Mesenchymal stem cell (in vitro differentiated cells and primary cell): ENCODE results near the gene ENTPD2.
"Not testable (repeated sequence)": the region's sequence is repeated elsewhere in the genome, so short reads cannot be mapped to it uniquely, and the experiment has no call there.

Experiments used
- DNase-seq: peaks from one replicate; pipeline ENCODE4 v3.0.0-alpha.2; 2013
- H2AFZ ChIP-seq: one replicate; pipeline ENCODE4 v1.6.1; 2013; ENCODE audit warnings: low read depth, mild to moderate bottlenecking, control low read depth, inconsistent platforms, low read length, moderate library complexity
- H2AK5ac ChIP-seq: 2 replicates; pipeline ENCODE4 v1.6.1; 2013; ENCODE audit warnings: low read length, moderate library complexity, mild to moderate bottlenecking, inconsistent platforms; ENCODE audit not compliant: severe bottlenecking
- H2BK120ac ChIP-seq: one replicate; pipeline ENCODE4 v1.6.1; 2013; ENCODE audit warnings: low read depth, mild to moderate bottlenecking, inconsistent platforms, low read length, moderate library complexity
- H2BK12ac ChIP-seq, 2 experiments: one replicate each; pipeline ENCODE4 v1.6.1; 2013; ENCODE audit warnings: inconsistent platforms in 2 of 2, low read length in 2 of 2, mild to moderate bottlenecking in 2 of 2, moderate library complexity in 2 of 2, control low read depth in 1 of 2
- H2BK15ac ChIP-seq: one replicate; pipeline ENCODE4 v1.6.1; 2013; ENCODE audit warnings: mild to moderate bottlenecking, low read depth, inconsistent platforms; ENCODE audit not compliant: poor library complexity, severe bottlenecking
- H2BK5ac ChIP-seq: 2 replicates; pipeline ENCODE4 v1.6.1; 2013; ENCODE audit warnings: low read depth, mild to moderate bottlenecking, low read length, control low read depth, inconsistent platforms; ENCODE audit not compliant: poor library complexity, severe bottlenecking
- H3K14ac ChIP-seq, 2 experiments: one replicate each; pipeline ENCODE4 v1.6.1; 2013; ENCODE audit warnings: inconsistent platforms in 2 of 2, low read length in 2 of 2, control low read depth in 1 of 2, mild to moderate bottlenecking in 1 of 2, moderate library complexity in 1 of 2
- H3K18ac ChIP-seq, 2 experiments: one replicate each; pipeline ENCODE4 v1.6.1; 2013; ENCODE audit warnings: inconsistent platforms in 2 of 2, low read length in 2 of 2, control low read depth in 1 of 2, low read depth in 1 of 2, mild to moderate bottlenecking in 1 of 2
- H3K23ac ChIP-seq, 2 experiments: one replicate each; pipeline ENCODE4 v1.6.1; 2013; ENCODE audit warnings: inconsistent platforms in 2 of 2, low read length in 2 of 2, mild to moderate bottlenecking in 2 of 2, moderate library complexity in 2 of 2, control low read depth in 1 of 2
- H3K27ac ChIP-seq: 2 replicates; pipeline ENCODE4 v1.5.1; 2013; ENCODE audit warnings: mild to moderate bottlenecking, moderate library complexity, low read length, control low read depth, inconsistent platforms; ENCODE audit not compliant: poor library complexity, severe bottlenecking
- H3K27me3 ChIP-seq, 2 experiments: 2 replicates each; pipeline versions ENCODE4 v1.6.1 to v1.7.0; 2013; ENCODE audit warnings: low read length in 2 of 2, mild to moderate bottlenecking in 2 of 2, moderate library complexity in 2 of 2, control low read depth in 1 of 2, inconsistent platforms in 1 of 2; ENCODE audit not compliant: control insufficient read depth in 1 of 2, insufficient read depth in 1 of 2
- H3K36me3 ChIP-seq, 2 experiments: 2 replicates each; pipeline versions ENCODE4 v1.6.1 to v1.7.0; 2013; ENCODE audit warnings: low read length in 2 of 2, control low read depth in 1 of 2, inconsistent platforms in 1 of 2, low read depth in 1 of 2, mild to moderate bottlenecking in 1 of 2; ENCODE audit not compliant: insufficient read depth in 2 of 2, control insufficient read depth in 1 of 2
- H3K4ac ChIP-seq, 2 experiments: one replicate each; pipeline ENCODE4 v1.6.1; 2013; ENCODE audit warnings: inconsistent platforms in 2 of 2, low read length in 2 of 2, mild to moderate bottlenecking in 2 of 2, moderate library complexity in 2 of 2, control low read depth in 1 of 2, low read depth in 1 of 2
- H3K4me1 ChIP-seq: 2 replicates; pipeline ENCODE4 v1.6.1; 2013; ENCODE audit warnings: low read depth, low read length, control low read depth; ENCODE audit not compliant: control insufficient read depth, insufficient read depth
- H3K4me2 ChIP-seq: 2 replicates; pipeline ENCODE4 v1.6.1; 2013; ENCODE audit warnings: low read length, mild to moderate bottlenecking, inconsistent platforms; ENCODE audit not compliant: poor library complexity, severe bottlenecking
- H3K4me3 ChIP-seq, 2 experiments: 2 replicates each; pipeline versions ENCODE4 v1.5.1 to v1.7.0; 2013; ENCODE audit warnings: low read length in 2 of 2, mild to moderate bottlenecking in 2 of 2, control low read depth in 1 of 2, low read depth in 1 of 2; ENCODE audit not compliant: insufficient read depth in 1 of 2
- H3K79me1 ChIP-seq: replicated peaks from 2 replicates; pipeline ENCODE4 v1.6.1; 2013; ENCODE audit warnings: mild to moderate bottlenecking, control low read depth, low read length, inconsistent platforms; ENCODE audit not compliant: poor library complexity, severe bottlenecking
- H3K9ac ChIP-seq: 2 replicates; pipeline ENCODE4 v1.7.0; 2013; ENCODE audit warnings: mild to moderate bottlenecking, low read length, moderate library complexity
- H3K9me3 ChIP-seq: 2 replicates; pipeline ENCODE4 v1.7.0; 2013; ENCODE audit warnings: mild to moderate bottlenecking, low read length; ENCODE audit not compliant: control insufficient read depth
- H4K8ac ChIP-seq: one replicate; pipeline ENCODE4 v1.6.1; 2013; ENCODE audit warnings: inconsistent platforms, mild to moderate bottlenecking, low read length, moderate library complexity
- H4K91ac ChIP-seq: one replicate; pipeline ENCODE4 v1.6.1; 2013; ENCODE audit warnings: mild to moderate bottlenecking, low read length, inconsistent platforms
- WGBS: methylation state at CpG from one replicate; pipeline ENCODE4 v1.1.7; 2013; ENCODE audit warnings: mixed read lengths; 5-methylcytosine and 5-hydroxymethylcytosine counted together

ENTPD2 gene

DNA sequence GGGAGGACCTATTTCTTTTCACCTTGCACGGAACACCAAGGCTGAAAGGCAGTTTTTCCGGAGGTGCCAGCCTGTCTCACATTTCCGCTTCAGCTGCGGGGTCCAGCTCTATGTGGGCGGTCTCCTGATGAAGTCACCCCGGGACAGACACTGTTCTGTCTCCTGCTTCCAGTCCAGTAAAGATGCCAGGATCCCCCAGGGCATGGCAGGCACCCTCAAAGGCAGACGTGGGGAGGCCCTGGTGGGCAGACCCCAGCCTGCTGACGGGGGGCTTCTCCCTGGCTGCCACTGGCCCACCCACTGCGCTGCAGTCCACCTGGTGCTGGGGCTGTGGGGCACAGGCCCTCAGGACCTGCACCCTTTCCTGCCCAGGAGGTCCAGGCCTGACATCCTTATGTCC lies 8.9 kb upstream of the ENTPD2 start:
- not testable (repeated sequence) for H3K4me2 ChIP-seq, H2AK5ac ChIP-seq, H2BK5ac ChIP-seq, H2BK120ac ChIP-seq, H3K36me3 ChIP-seq, H4K91ac ChIP-seq, H3K79me1 ChIP-seq, H3K4me1 ChIP-seq, H2BK12ac ChIP-seq, H3K9me3 ChIP-seq, H3K4ac ChIP-seq, H3K9ac ChIP-seq, H2BK15ac ChIP-seq, DNase-seq, H3K27ac ChIP-seq, H3K4me3 ChIP-seq, H4K8ac ChIP-seq, H3K23ac ChIP-seq, H3K18ac ChIP-seq, H2AFZ ChIP-seq, H3K14ac ChIP-seq
- peaks cover 0 to 16% of the 10 kb centered on the region in 2 experiments for H3K27me3 ChIP-seq
- 92% methylated on average over 7 of the region's 9 CpGs for WGBS

DNA sequence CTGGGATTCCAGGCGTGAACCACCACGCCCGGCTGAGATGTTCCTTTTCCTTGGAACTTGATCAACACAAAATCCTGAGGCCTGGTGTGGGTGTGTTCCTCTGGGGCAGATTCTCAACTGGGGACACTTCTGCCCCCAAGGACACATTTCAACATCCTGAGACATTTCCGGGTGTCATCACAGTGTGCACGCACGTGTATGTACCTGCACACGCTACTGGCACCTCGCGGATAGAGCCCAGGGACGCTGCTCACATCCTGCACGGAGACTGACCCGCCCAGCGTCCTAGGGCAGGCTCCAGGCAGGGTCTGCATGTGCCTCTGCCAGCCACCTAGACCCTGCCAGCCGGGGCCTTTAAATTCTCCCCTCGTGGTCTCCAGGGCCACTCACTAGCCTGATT lies 8.5 kb upstream of the ENTPD2 start:
- H3K14ac ChIP-seq: no peak overlapping the region
- no peak overlapping the region for H3K9ac ChIP-seq
- H3K4me1 ChIP-seq: peaks cover 4% of the 10 kb centered on the region
- H3K79me1 ChIP-seq: no peaks in the 10 kb centered on the region
- DNase-seq: no peak
- no peak overlapping the region for H2AK5ac ChIP-seq
- no peak overlapping the region for H2BK15ac ChIP-seq
- no peak overlapping the region for H3K27ac ChIP-seq
- H3K4me3 ChIP-seq: no peak overlapping the region
- H3K36me3 ChIP-seq: peaks cover 0 to 6% of the 10 kb centered on the region in 2 experiments
- H3K27me3 ChIP-seq: peaks cover 0 to 16% of the 10 kb centered on the region in 2 experiments
- H3K4ac ChIP-seq: no peak overlapping the region
- H4K91ac ChIP-seq: no peak overlapping the region
- no peak overlapping the region for H2BK120ac ChIP-seq
- 93% methylated on average over 15 of the region's 15 CpGs for WGBS
- no peak overlapping the region for H3K18ac ChIP-seq
- no peak overlapping the region for H2BK5ac ChIP-seq
- H3K9me3 ChIP-seq: no peaks in the 10 kb centered on the region
- no peak overlapping the region for H3K4me2 ChIP-seq
- no peak overlapping the region for H3K23ac ChIP-seq
- no peak overlapping the region for H2AFZ ChIP-seq
- no peak overlapping the region for H4K8ac ChIP-seq
- no peak overlapping the region for H2BK12ac ChIP-seq

DNA sequence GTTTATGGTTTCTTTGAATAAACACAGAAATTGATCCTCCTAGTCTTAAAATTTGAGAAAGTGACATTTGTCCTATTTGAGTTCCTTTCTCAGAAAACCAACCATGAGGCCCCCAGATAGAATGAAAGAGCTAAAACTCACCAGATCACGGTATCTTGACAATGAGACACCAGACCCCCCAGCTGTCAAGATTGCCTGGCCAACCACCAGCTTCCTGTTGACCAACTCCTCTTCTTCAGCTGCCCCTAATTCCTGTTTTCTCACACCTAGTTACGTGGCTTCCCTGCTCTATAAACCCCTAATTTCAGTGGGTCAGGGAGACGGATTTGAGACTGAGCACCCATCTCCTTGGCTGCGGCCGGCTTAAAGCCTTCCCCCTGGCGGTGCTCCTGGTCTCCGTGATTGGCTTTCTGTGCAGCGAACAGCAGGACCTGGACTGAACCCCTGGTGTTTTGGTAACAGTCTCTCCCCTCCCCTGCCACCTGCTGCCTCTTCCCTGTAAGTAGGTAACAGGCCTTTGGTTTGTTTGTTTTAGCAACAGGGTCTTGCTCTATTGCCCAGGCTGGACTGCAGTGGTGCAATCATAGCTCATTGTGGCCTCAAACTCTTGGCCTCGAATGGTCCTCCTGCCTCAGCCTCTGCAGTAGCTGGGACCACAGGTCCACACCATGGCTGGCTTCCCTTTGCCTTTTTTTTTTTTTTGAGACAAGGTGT lies 4.8 kb upstream of the ENTPD2 start:
- no peak overlapping the region for H4K91ac ChIP-seq
- H2BK120ac ChIP-seq: no peak overlapping the region
- H2AK5ac ChIP-seq: no peak overlapping the region
- DNase-seq: no peak
- no peak overlapping the region for H2BK5ac ChIP-seq
- H2BK12ac ChIP-seq: no peak overlapping the region
- H3K36me3 ChIP-seq: no peaks in the 10 kb centered on the region
- peaks cover 25 to 44% of the 10 kb centered on the region in 2 experiments for H3K27me3 ChIP-seq
- no peak overlapping the region for H3K18ac ChIP-seq
- no peak overlapping the region for H3K14ac ChIP-seq
- no peak overlapping the region for H2BK15ac ChIP-seq
- H3K4me1 ChIP-seq: peaks cover 12% of the 10 kb centered on the region
- no peak overlapping the region for H3K4me3 ChIP-seq
- no peak overlapping the region for H4K8ac ChIP-seq
- H3K23ac ChIP-seq: no peak overlapping the region
- no peak overlapping the region for H3K4me2 ChIP-seq
- no peak overlapping the region for H3K9ac ChIP-seq
- H3K79me1 ChIP-seq: no peaks in the 10 kb centered on the region
- H2AFZ ChIP-seq: no peak overlapping the region
- H3K27ac ChIP-seq: no peak overlapping the region
- 86% methylated on average over 9 of the region's 9 CpGs for WGBS
- no peaks in the 10 kb centered on the region for H3K9me3 ChIP-seq
- H3K4ac ChIP-seq: no peak overlapping the region

DNA sequence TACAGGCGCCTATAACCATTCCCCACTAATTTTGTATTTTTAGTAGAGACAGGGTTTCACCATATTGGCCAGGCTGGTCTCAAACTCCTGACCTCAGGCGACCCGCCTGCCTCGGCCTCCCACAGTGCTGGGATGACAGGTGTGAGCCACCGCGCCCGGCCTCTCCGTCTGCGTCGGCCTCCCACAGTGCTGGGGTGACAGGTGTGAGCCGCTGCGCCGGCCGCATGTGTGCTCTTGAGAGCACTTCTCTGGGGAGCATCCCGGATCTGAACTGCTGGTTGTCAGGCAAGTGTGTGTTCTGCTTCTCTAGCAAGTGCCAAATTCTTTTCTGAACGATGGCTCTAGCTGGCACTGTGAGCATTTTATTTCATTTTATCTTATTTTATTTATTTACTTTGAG lies 3.7 kb upstream of the ENTPD2 start:
- WGBS: 80% methylated on average over 14 of the region's 16 CpGs

More for the DNA sequence above, 3.7 kb upstream of the ENTPD2 start:
- H2BK15ac ChIP-seq: no peak overlapping the region
- H3K27ac ChIP-seq: no peak overlapping the region
- no peak overlapping the region for H2AK5ac ChIP-seq
- H3K36me3 ChIP-seq: no peaks in the 10 kb centered on the region
- no peak overlapping the region for H3K18ac ChIP-seq
- H3K4me2 ChIP-seq: no peak overlapping the region
- no peak overlapping the region for H2BK12ac ChIP-seq
- H3K9ac ChIP-seq: no peak overlapping the region
- no peak overlapping the region for H2BK5ac ChIP-seq
- H2AFZ ChIP-seq: no peak overlapping the region
- H3K4ac ChIP-seq: no peak overlapping the region
- no peaks in the 10 kb centered on the region for H3K79me1 ChIP-seq
- H3K4me1 ChIP-seq: peaks cover 16% of the 10 kb centered on the region
- no peak overlapping the region for H3K14ac ChIP-seq
- H3K9me3 ChIP-seq: no peaks in the 10 kb centered on the region
- no peak overlapping the region for H3K23ac ChIP-seq
- H3K4me3 ChIP-seq: no peak overlapping the region
- H2BK120ac ChIP-seq: no peak overlapping the region
- no peak overlapping the region for H4K91ac ChIP-seq
- no peak for DNase-seq
- no peak overlapping the region for H4K8ac ChIP-seq
- H3K27me3 ChIP-seq: peaks cover 33 to 54% of the 10 kb centered on the region in 2 experiments
